Measurements from ENCODE around the gene HIRA. TPM values are rescaled to one million over a fixed set of nuclear protein-coding genes. Genes with fewer than 3 reads are reported as not detected.
"Not testable (repeated sequence)": the region's sequence is repeated elsewhere in the genome, so short reads cannot be mapped to it uniquely, and the experiment has no call there.

Gene HIRA
- total RNA-seq, 5 donors from 2014 or later (not counting 1 experiment from before 2014, with no cell fraction given): 24.4 to 31.4 (median 29.2) TPM

- H3K4me1 Mint-ChIP-seq: no peaks in the 10 kb centered on the region
- CTCF ChIA-PET: interaction anchor here in 1 of 2 donors (0.6 kb wide), 1 partner anchor 171 kb away, joined by 3 read pairs; no protein-coding TSS in a partner anchor
- POLR2A ChIA-PET: no interaction called here
- no peak overlapping the region for H3K4me3 Mint-ChIP-seq
- no peak overlapping the region for H3K27ac ChIP-seq (ENCODE audit: low read length)
- H3K36me3 Mint-ChIP-seq: peaks cover 6% of the 10 kb centered on the region
- H3K27ac Mint-ChIP-seq: no peak overlapping the region
- no peaks in the 10 kb centered on the region for H3K36me3 ChIP-seq (ENCODE audit: control insufficient read depth in 2 of 2, extremely low read depth in 1 of 2, insufficient read depth in 1 of 2, low read length in 1 of 2)
- no peaks in the 10 kb centered on the region for H3K27me3 ChIP-seq (replicated peaks in 1 of 2; ENCODE audit: control insufficient read depth in 2 of 2, extremely low read depth in 1 of 2, insufficient read depth in 2 of 2, low read length in 1 of 2)
- no peak overlapping the region for H3K4me3 ChIP-seq (ENCODE audit: control insufficient read depth in 1 of 2, extremely low read depth in 1 of 2, low read length in 1 of 2)
- no peaks in the 10 kb centered on the region for H3K27me3 Mint-ChIP-seq
- ATAC-seq (replicated peaks in 1 of 4): no peak
- peaks cover 4 to 27% (median 24%) of the 10 kb centered on the region in 3 donors for H3K9me3 Mint-ChIP-seq
- no peak for DNase-seq
- peaks cover 2% of the 10 kb centered on the region for H3K9me3 ChIP-seq
- H3K4me1 ChIP-seq (ENCODE audit: control insufficient read depth in 1 of 2, extremely low read depth in 1 of 2, insufficient read depth in 2 of 2, low read length in 2 of 2): no peaks in the 10 kb centered on the region
These were observed 113.7 kb downstream of the HIRA start for GRCh38 chr22:19317865-19318264.

DNA sequence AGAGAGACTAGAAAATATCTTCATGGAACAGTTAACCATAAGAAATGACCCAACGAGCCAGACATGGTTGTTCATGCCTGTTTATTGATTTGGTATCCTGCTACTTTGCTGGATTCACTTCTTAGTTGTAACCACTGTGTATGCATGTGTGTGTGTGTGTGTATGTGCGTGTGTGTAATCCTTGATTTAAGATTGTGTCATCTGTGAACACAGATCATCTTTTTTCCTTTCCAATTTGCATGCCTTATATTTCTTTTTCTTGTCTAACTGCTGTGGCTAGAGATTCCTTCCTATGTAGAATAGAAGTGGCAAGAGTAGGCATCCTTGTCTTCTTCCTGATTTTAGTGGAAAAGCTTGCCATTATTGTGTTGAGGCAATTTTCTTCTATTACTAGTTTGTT lies 123.7 kb downstream of the HIRA start:
- ChIA-PET POLR2A (no interaction called here), CTCF (no interaction called here)
- no peaks in the 10 kb centered on the region for H3K36me3 ChIP-seq (ENCODE audit: control insufficient read depth in 2 of 2, extremely low read depth in 1 of 2, insufficient read depth in 1 of 2, low read length in 1 of 2)
- no peaks in the 10 kb centered on the region for H3K9me3 Mint-ChIP-seq
- H3K4me1 ChIP-seq (ENCODE audit: control insufficient read depth in 1 of 2, extremely low read depth in 1 of 2, insufficient read depth in 2 of 2, low read length in 2 of 2): no peaks in the 10 kb centered on the region
- H3K27me3 Mint-ChIP-seq: peaks cover 0 to 5% of the 10 kb centered on the region in 2 donors
- no peaks in the 10 kb centered on the region for H3K27me3 ChIP-seq (replicated peaks in 1 of 2; ENCODE audit: control insufficient read depth in 2 of 2, extremely low read depth in 1 of 2, insufficient read depth in 2 of 2, low read length in 1 of 2)
- H3K27ac Mint-ChIP-seq: no peak overlapping the region
- WGBS (ENCODE audit: insufficient coverage): 67% methylated on average over 1 of the region's 2 CpGs
- no peak overlapping the region for H3K27ac ChIP-seq (ENCODE audit: low read length)
- DNase-seq (no peak), ATAC-seq (replicated peaks in 1 of 4) (no peak)
- H3K4me3 ChIP-seq (ENCODE audit: control insufficient read depth in 1 of 2, extremely low read depth in 1 of 2, low read length in 1 of 2): no peak overlapping the region
- H3K4me3 Mint-ChIP-seq: no peak overlapping the region
- no peaks in the 10 kb centered on the region for H3K4me1 Mint-ChIP-seq
- H3K9me3 ChIP-seq: no peaks in the 10 kb centered on the region
- H3K36me3 Mint-ChIP-seq: no peaks in the 10 kb centered on the region

DNA sequence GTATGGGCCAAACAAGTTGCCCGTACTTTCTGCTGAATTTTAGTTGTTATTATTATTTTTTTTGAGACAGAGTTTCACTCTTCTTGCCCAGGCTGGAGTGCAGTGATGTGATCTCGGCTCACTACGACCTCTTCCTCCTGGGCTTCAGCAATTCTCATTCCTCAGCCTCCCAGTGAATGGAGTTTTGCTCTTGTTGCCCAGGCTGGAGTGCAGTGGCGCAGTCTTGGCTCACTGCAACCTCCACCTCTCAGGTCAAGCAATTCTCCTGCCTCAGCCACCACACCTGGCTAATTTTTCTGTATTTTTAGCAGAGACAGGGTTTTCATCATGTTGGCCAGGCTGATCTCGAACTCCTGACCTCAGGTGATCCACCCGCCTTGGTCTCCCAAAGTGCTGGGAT lies 125.0 kb downstream of the HIRA start:
- H3K4me1 Mint-ChIP-seq; H3K4me3 ChIP-seq (ENCODE audit: control insufficient read depth in 1 of 2, extremely low read depth in 1 of 2, low read length in 1 of 2); H3K9me3 Mint-ChIP-seq; H3K27me3 ChIP-seq (replicated peaks in 1 of 2; ENCODE audit: control insufficient read depth in 2 of 2, extremely low read depth in 1 of 2, insufficient read depth in 2 of 2, low read length in 1 of 2); H3K4me1 ChIP-seq (ENCODE audit: control insufficient read depth in 1 of 2, extremely low read depth in 1 of 2, insufficient read depth in 2 of 2, low read length in 2 of 2); H3K27ac ChIP-seq (ENCODE audit: low read length); CTCF ChIA-PET; ATAC-seq (replicated peaks in 1 of 4); POLR2A ChIA-PET; H3K36me3 ChIP-seq (ENCODE audit: control insufficient read depth in 2 of 2, extremely low read depth in 1 of 2, insufficient read depth in 1 of 2, low read length in 1 of 2); DNase-seq; H3K36me3 Mint-ChIP-seq; H3K27me3 Mint-ChIP-seq; H3K27ac Mint-ChIP-seq; H3K9me3 ChIP-seq; H3K4me3 Mint-ChIP-seq: not testable (repeated sequence)
- WGBS (ENCODE audit: insufficient coverage): 86% methylated on average over 3 of the region's 6 CpGs

- H3K27me3 Mint-ChIP-seq: peaks cover 0 to 5% of the 10 kb centered on the region in 2 donors
- H3K27ac ChIP-seq (ENCODE audit: low read length): no peak overlapping the region
- H3K9me3 ChIP-seq: no peaks in the 10 kb centered on the region
- ChIA-PET POLR2A (no interaction called here), CTCF (interaction anchor here in 1 of 2 donors (0.6 kb wide), 1 partner anchor 1760 kb away, joined by 3 read pairs; no protein-coding TSS in a partner anchor)
- 97% methylated on average over 4 of the region's 5 CpGs for WGBS (ENCODE audit: insufficient coverage)
- H3K4me1 ChIP-seq (ENCODE audit: control insufficient read depth in 1 of 2, extremely low read depth in 1 of 2, insufficient read depth in 2 of 2, low read length in 2 of 2): no peaks in the 10 kb centered on the region
- H3K36me3 Mint-ChIP-seq: no peaks in the 10 kb centered on the region
- H3K4me1 Mint-ChIP-seq: no peaks in the 10 kb centered on the region
- no peak overlapping the region for H3K27ac Mint-ChIP-seq
- H3K4me3 ChIP-seq (ENCODE audit: control insufficient read depth in 1 of 2, extremely low read depth in 1 of 2, low read length in 1 of 2): no peak overlapping the region
- peaks cover 0 to 7% of the 10 kb centered on the region in 2 experiments for H3K27me3 ChIP-seq (replicated peaks in 1 of 2; ENCODE audit: control insufficient read depth in 2 of 2, extremely low read depth in 1 of 2, insufficient read depth in 2 of 2, low read length in 1 of 2)
- H3K4me3 Mint-ChIP-seq: no peak overlapping the region
- H3K9me3 Mint-ChIP-seq: no peaks in the 10 kb centered on the region
- DNase-seq (no peak), ATAC-seq (replicated peaks in 1 of 4) (no peak)
- no peaks in the 10 kb centered on the region for H3K36me3 ChIP-seq (ENCODE audit: control insufficient read depth in 2 of 2, extremely low read depth in 1 of 2, insufficient read depth in 1 of 2, low read length in 1 of 2)
These were observed 127.0 kb downstream of the HIRA start for GRCh38 chr22:19304547-19304946.

DNA sequence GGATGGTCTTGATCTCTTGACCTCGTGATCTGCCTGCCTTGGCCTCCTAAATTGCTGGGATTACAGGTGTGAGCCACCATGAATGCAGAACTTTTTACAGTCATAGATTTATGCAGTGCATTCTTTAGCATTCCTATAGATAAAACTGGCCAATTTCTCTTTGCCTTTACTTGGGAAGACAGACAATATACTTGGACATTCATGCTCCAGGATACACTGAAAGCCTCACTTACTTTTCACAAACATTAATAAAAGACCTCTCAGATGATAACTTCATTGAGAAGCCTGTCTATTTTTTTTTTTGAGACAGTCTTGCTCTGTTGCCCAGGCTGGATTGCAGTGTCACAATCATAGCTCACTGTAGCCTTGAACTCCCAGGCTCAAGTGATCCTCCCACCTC lies 127.7 kb downstream of the HIRA start:
- Histone ChIP-seq H3K4me1 (ENCODE audit: control insufficient read depth in 1 of 2, extremely low read depth in 1 of 2, insufficient read depth in 2 of 2, low read length in 2 of 2) (no peaks in the 10 kb centered on the region), H3K9me3 (no peaks in the 10 kb centered on the region), H3K36me3 (ENCODE audit: control insufficient read depth in 2 of 2, extremely low read depth in 1 of 2, insufficient read depth in 1 of 2, low read length in 1 of 2) (no peaks in the 10 kb centered on the region), H3K4me3 (ENCODE audit: control insufficient read depth in 1 of 2, extremely low read depth in 1 of 2, low read length in 1 of 2) (no peak overlapping the region), H3K27me3 (replicated peaks in 1 of 2; ENCODE audit: control insufficient read depth in 2 of 2, extremely low read depth in 1 of 2, insufficient read depth in 2 of 2, low read length in 1 of 2) (peaks cover 0 to 7% of the 10 kb centered on the region in 2 experiments), H3K27ac (ENCODE audit: low read length) (no peak overlapping the region)
- Mint-ChIP-seq H3K4me1 (no peaks in the 10 kb centered on the region), H3K27ac (no peak overlapping the region), H3K9me3 (no peaks in the 10 kb centered on the region), H3K27me3 (peaks cover 0 to 2% of the 10 kb centered on the region in 2 donors), H3K4me3 (no peak overlapping the region), H3K36me3 (no peaks in the 10 kb centered on the region)
- WGBS (ENCODE audit: insufficient coverage): no CpG with 5 or more reads among the region's 1 CpG
- DNase-seq (no peak), ATAC-seq (replicated peaks in 1 of 4) (no peak)
- ChIA-PET CTCF (interaction anchor here in 1 of 2 donors (0.6 kb wide), 1 partner anchor 1761 kb away, joined by 3 read pairs; no protein-coding TSS in a partner anchor), POLR2A (no interaction called here)

DNA sequence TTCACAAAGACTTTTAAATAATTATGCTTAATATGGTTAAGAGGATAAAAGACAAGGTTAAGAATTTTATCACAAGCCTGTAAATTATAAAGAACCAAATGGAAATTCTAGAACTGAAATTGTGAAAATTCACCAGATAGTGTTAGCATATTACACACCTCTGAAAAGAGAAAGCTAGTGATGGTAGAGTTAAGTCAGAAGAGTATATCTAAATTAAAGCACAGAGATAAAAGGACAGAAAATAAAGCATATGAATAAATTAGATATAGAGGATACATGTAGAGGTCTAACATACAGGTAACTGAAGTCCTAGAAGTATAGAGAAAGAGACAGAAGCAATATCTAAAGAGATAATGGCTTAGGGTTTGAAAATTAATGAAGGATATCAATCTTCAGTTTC lies 135.8 kb downstream of the HIRA start:
- no peak for DNase-seq
- peaks cover 5 to 15% of the 10 kb centered on the region in 2 experiments for H3K4me1 ChIP-seq (ENCODE audit: control insufficient read depth in 1 of 2, extremely low read depth in 1 of 2, insufficient read depth in 2 of 2, low read length in 2 of 2)
- H3K27me3 ChIP-seq (replicated peaks in 1 of 2; ENCODE audit: control insufficient read depth in 2 of 2, extremely low read depth in 1 of 2, insufficient read depth in 2 of 2, low read length in 1 of 2): peaks cover 0 to 24% of the 10 kb centered on the region in 2 experiments
- no peaks in the 10 kb centered on the region for H3K9me3 Mint-ChIP-seq
- no peak overlapping the region for H3K27ac Mint-ChIP-seq
- no peaks in the 10 kb centered on the region for H3K36me3 Mint-ChIP-seq
- no peak overlapping the region for H3K4me3 Mint-ChIP-seq
- no peaks in the 10 kb centered on the region for H3K36me3 ChIP-seq (ENCODE audit: control insufficient read depth in 2 of 2, extremely low read depth in 1 of 2, insufficient read depth in 1 of 2, low read length in 1 of 2)
- no peak overlapping the region for H3K27ac ChIP-seq (ENCODE audit: low read length)
- no peak for ATAC-seq (replicated peaks in 1 of 4)
- H3K4me3 ChIP-seq (ENCODE audit: control insufficient read depth in 1 of 2, extremely low read depth in 1 of 2, low read length in 1 of 2): no peak overlapping the region
- peaks cover 10 to 14% (median 11%) of the 10 kb centered on the region in 3 donors for H3K4me1 Mint-ChIP-seq
- ChIA-PET POLR2A (interaction anchor here in 1 of 2 donors (0.6 kb wide), 1 partner anchor 156 kb away, joined by 3 read pairs; no protein-coding TSS in a partner anchor), CTCF (interaction anchor here in 1 of 2 donors (0.6 kb wide), 1 partner anchor 182 kb away, joined by 4 read pairs; no protein-coding TSS in a partner anchor)
- peaks cover 3% of the 10 kb centered on the region in 2 donors for H3K27me3 Mint-ChIP-seq
- no peaks in the 10 kb centered on the region for H3K9me3 ChIP-seq
